Testis (tissue), 3 donors: ENCODE data around the gene TAF6. TPM values are rescaled to one million over a fixed set of nuclear protein-coding genes. Genes with fewer than 3 reads are reported as not detected.

Source experiments
- DNase-seq: peaks from one replicate; pipeline ENCODE4 v3.0.0-alpha.2; 2019
- H3K27ac ChIP-seq, 2 donors: fragments of 200-600 bp; sonication (generic); one replicate each; pipeline ENCODE4 v1.5.1; 2019
- H3K27me3 ChIP-seq: fragments of 200-600 bp; sonication (generic); one replicate; pipeline ENCODE4 v1.5.1; 2019
- H3K36me3 ChIP-seq: fragments of 200-600 bp; sonication (generic); one replicate; pipeline ENCODE4 v1.5.1; 2017; ENCODE audit warnings: low read depth; ENCODE audit errors: missing control alignments
- H3K4me1 ChIP-seq: fragments of 200-600 bp; sonication (generic); one replicate; pipeline ENCODE4 v1.5.1; 2019
- H3K4me3 ChIP-seq, 2 donors: fragments of 200-600 bp; sonication (generic); one replicate each; pipeline ENCODE4 v1.5.1; 2017 to 2019
- H3K9me3 ChIP-seq: fragments of 200-600 bp; sonication (generic); one replicate; pipeline ENCODE4 v1.5.1; 2017
- CTCF ChIP-seq, 3 experiments: fragments of 450-650 bp in 2 of 3; fragments of 200-600 bp in 1 of 3; sonication (generic) in 1 of 3; IDR thresholded peaks; one replicate each; pipeline ENCODE4 v1.5.1; 2016 to 2019; ENCODE audit warnings: antibody characterized with exemption in 3 of 3, mild to moderate bottlenecking in 2 of 3, moderate library complexity in 1 of 3
- POLR2A ChIP-seq: fragments of 450-650 bp; IDR thresholded peaks from one replicate; pipeline ENCODE4 v1.6.1; 2017; ENCODE audit warnings: antibody characterized with exemption, mild to moderate bottlenecking, moderate library complexity
- WGBS, 2 donors: methylation state at CpG; one replicate each; pipeline ENCODE4 v1.1.5; 2018; 5-methylcytosine and 5-hydroxymethylcytosine counted together
- intact Hi-C: fragments of 100-400 bp; cut with DNase I; formaldehyde crosslinking; loops from one replicate; pipeline ENCODE4 v1.15.1; 2023; ENCODE audit warnings: low total_unique reads
- polyA plus RNA-seq: library from polyadenylated mRNA; stranded (reverse); fragments of 350-450 nt; fragmentation: Illumina TruSeq; extraction: RNeasy Lipid Tissue Mini Kit (QIAGEN cat#74804); gene quantifications from one replicate; pipeline ENCODE4 v1.2.3, GENCODE V29; 2014; ENCODE audit warnings: low read depth, low replicate concordance; ENCODE audit not compliant: insufficient read depth
- total RNA-seq, 2 donors: library from RNA; depleted of rRNA; stranded (reverse); fragments of >200 nt; gene quantifications; one replicate each; pipeline ENCODE4 v1.2.3, GENCODE V29; 2016

Gene TAF6
- total and polyA plus RNA-seq, 3 donors from 2014 or later, result 95.4 to 108 (median 99.1) TPM

- no peaks in the 10 kb centered on the region for H3K9me3 ChIP-seq
- H3K4me1 ChIP-seq, result peaks cover 8% of the 10 kb centered on the region
- intact Hi-C loops, result no loop called here
- H3K4me3 ChIP-seq, result no peak overlapping the region
- H3K27me3 ChIP-seq, result no peaks in the 10 kb centered on the region
- TF ChIP-seq POLR2A (no peak), CTCF (IDR thresholded peaks at IDR 0.05) (no peak)
- no peak overlapping the region for H3K27ac ChIP-seq
- DNase-seq, result no peak
- WGBS, 2 donors, result 79 to 81% methylated on average over 20 of the region's 20 CpGs
- H3K36me3 ChIP-seq, result no peaks in the 10 kb centered on the region
These were observed 36.6 kb upstream of the TAF6 start for GRCh38 chr7:100155553-100156317.

- WGBS, 2 donors, result 75 to 78% methylated on average over 20 to 29 of the region's 30 CpGs
- Histone ChIP-seq H3K9me3 (no peaks in the 10 kb centered on the region), H3K27me3 (no peaks in the 10 kb centered on the region), H3K4me3 (no peak overlapping the region), H3K4me1 (peaks cover 9% of the 10 kb centered on the region), H3K27ac (no peak overlapping the region), H3K36me3 (no peaks in the 10 kb centered on the region)
- TF ChIP-seq POLR2A (no peak), CTCF (IDR thresholded peaks at IDR 0.05) (no peak)
- intact Hi-C loops, result no loop called here
- no peak for DNase-seq
These were observed 35.7 kb upstream of the TAF6 start for GRCh38 chr7:100154651-100155491.

GRCh38 chr7:100153708-100154535 is 34.8 kb upstream of the TAF6 start:
- WGBS, 2 donors, result 78 to 85% methylated on average over 16 of the region's 16 CpGs
- no peaks in the 10 kb centered on the region for H3K27me3 ChIP-seq
- no peaks in the 10 kb centered on the region for H3K36me3 ChIP-seq

More at GRCh38 chr7:100153708-100154535, 34.8 kb upstream of the TAF6 start:
- Histone ChIP-seq H3K9me3 (no peaks in the 10 kb centered on the region), H3K27ac (no peak overlapping the region), H3K4me3 (no peak overlapping the region), H3K4me1 (peaks cover 14% of the 10 kb centered on the region)
- no peak for DNase-seq
- intact Hi-C loops, result no loop called here
- no peak for TF ChIP-seq CTCF (IDR thresholded peaks at IDR 0.05)
- TF ChIP-seq POLR2A, result no peak
